NCI-H82 treated with DMSO at 0.1 percent for 48 hours (cell line): ENCODE results near the gene NCOR2.
A peak's percentile ranks its signal among the peaks of the same experiment; 100 is the strongest.

Experiments
- DNase-seq: peaks from one replicate; lab custom pipeline; 2025; ENCODE audit not compliant: unreplicated experiment; lab: John Stamatoyannopoulos, UW

The NCOR2 gene

GRCh38 chr12:124544311-124544970 lies 23.0 kb downstream of the NCOR2 start:
- DNase-seq: peak; percentile 61

- peak; percentile 94 for DNase-seq
Observed at GRCh38 chr12:124543590-124544310, 23.7 kb downstream of the NCOR2 start.

- DNase-seq: no peak
Observed at GRCh38 chr12:124543052-124543589, 24.3 kb downstream of the NCOR2 start.

GRCh38 chr12:124542021-124542949 lies 25.1 kb downstream of the NCOR2 start:
- no peak for DNase-seq

- no peak for DNase-seq
Observed at GRCh38 chr12:124541322-124541721, 26.1 kb downstream of the NCOR2 start.

- DNase-seq: no peak
Observed at GRCh38 chr12:124539084-124540041, 28.0 kb downstream of the NCOR2 start.

GRCh38 chr12:124538194-124539082 lies 29.0 kb downstream of the NCOR2 start:
- no peak for DNase-seq

- no peak for DNase-seq
Observed at GRCh38 chr12:124537525-124538193, 29.8 kb downstream of the NCOR2 start.

GRCh38 chr12:124536641-124537040 lies 30.8 kb downstream of the NCOR2 start:
- DNase-seq: no peak

GRCh38 chr12:124534776-124535740 lies 32.4 kb downstream of the NCOR2 start:
- DNase-seq: no peak

GRCh38 chr12:124533456-124533855 lies 34.0 kb downstream of the NCOR2 start:
- DNase-seq: no peak

- no peak for DNase-seq
Observed at GRCh38 chr12:124532967-124533366, 34.4 kb downstream of the NCOR2 start.

GRCh38 chr12:124532331-124532750 lies 35.1 kb downstream of the NCOR2 start:
- DNase-seq: peak; percentile 17

- DNase-seq: no peak
Observed at GRCh38 chr12:124531906-124532305, 35.5 kb downstream of the NCOR2 start.

GRCh38 chr12:124531281-124531745 lies 36.1 kb downstream of the NCOR2 start:
- peak; percentile 77 for DNase-seq

GRCh38 chr12:124530637-124531263 lies 36.7 kb downstream of the NCOR2 start:
- DNase-seq: no peak
